Measurements from ENCODE around the gene ODF2L. TPM values are rescaled to one million over a fixed set of nuclear protein-coding genes. Genes with fewer than 3 reads are reported as not detected.

ODF2L gene
- total and polyA plus RNA-seq, 4 donors, result 3.0 to 6.5 (median 5.2) TPM

DNA sequence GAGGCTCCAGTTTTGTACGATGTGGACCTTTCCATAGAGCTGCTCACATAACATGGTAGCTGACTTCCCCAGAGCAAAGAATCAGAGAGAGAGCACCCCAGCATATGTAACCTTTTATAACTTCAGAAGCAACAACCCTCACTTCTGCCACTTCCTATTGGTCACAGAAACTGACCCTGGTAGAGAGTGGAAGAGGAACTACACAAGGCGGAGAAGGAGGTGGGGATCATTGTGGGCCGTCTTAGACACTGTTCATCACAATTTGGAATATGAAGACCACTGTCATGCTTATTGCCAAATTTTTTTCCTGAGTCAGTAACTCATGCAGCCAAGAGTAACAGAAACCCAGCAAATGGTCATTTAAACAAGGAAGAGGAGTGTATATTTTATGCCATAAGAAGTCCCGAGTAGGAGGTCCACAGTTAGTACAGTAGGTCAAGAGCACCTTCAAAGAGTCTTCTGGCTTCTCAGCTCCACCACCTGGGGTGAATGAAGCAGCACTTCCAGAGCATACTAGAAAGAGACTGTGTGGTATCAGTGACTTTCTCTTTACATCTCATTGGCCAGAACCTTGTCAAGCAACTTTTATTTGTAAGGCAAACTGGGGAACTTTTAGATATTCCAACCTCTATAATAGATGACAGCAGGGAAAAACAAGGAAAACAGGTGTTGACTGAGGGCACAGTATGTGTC is 71.8 kb downstream of the ODF2L start (continued):
- TF ChIP-seq, protein P1, sequence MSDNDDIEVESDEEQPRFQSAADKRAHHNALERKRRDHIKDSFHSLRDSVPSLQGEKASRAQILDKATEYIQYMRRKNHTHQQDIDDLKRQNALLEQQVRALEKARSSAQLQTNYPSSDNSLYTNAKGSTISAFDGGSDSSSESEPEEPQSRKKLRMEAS (IDR thresholded peaks at IDR 0.05), result no peak
- no peak for TF ChIP-seq HNF4A (conservative IDR thresholded peaks at IDR 0.05)

DNA sequence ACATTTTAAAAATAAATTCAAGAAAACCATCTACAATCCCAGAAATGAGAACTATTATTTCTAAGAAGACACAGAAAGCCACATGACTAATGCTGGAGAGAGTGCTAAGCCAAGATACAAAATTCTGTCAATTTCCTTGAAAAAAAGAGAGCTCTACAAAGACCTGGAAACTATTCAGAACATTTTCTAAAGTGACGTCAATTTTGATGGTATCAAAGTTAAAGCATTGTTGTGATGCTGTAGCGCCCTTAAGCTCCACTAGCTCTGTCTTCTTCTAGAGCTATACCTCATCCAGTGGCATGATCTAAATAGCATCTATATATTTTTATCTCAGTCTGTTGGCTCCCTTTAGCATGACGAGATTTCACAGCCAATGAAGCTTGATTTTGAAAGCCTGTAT is 73.9 kb downstream of the ODF2L start:
- Histone ChIP-seq H3K27me3 (ENCODE audit: control insufficient read depth in 4 of 4, insufficient read depth in 4 of 4, low read length in 3 of 4) (no peaks in the 10 kb centered on the region), H3K4me1 (ENCODE audit: control insufficient read depth in 4 of 4, insufficient read depth in 4 of 4, low read length in 3 of 4) (no peaks in the 10 kb centered on the region), H3K27ac (ENCODE audit: low read depth in 1 of 2, low read length in 2 of 2) (no peak overlapping the region), H3K9me3 (ENCODE audit: control insufficient read depth in 4 of 4, low read length in 3 of 4) (no peaks in the 10 kb centered on the region), H3K9ac (ENCODE audit: low read depth in 1 of 2, low read length in 2 of 2) (no peak overlapping the region), H3K36me3 (ENCODE audit: control insufficient read depth in 4 of 4, insufficient read depth in 3 of 4, low read depth in 1 of 4, low read length in 3 of 4) (no peaks in the 10 kb centered on the region), H3K4me3 (ENCODE audit: low read depth in 1 of 3, low read length in 3 of 3) (no peak overlapping the region)
- TF ChIP-seq, protein P1 (IDR thresholded peaks at IDR 0.05), result no peak
- TF ChIP-seq RXRA (IDR thresholded peaks at IDR 0.05) (no peak), GABPA (IDR thresholded peaks at IDR 0.05 in 1 of 2, conservative IDR thresholded peaks at IDR 0.05 in 1 of 2) (no peak)
- TF ChIP-seq, protein P2, sequence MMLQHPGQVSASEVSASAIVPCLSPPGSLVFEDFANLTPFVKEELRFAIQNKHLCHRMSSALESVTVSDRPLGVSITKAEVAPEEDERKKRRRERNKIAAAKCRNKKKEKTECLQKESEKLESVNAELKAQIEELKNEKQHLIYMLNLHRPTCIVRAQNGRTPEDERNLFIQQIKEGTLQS (IDR thresholded peaks at IDR 0.05), result no peak
- TF ChIP-seq, protein P3, sequence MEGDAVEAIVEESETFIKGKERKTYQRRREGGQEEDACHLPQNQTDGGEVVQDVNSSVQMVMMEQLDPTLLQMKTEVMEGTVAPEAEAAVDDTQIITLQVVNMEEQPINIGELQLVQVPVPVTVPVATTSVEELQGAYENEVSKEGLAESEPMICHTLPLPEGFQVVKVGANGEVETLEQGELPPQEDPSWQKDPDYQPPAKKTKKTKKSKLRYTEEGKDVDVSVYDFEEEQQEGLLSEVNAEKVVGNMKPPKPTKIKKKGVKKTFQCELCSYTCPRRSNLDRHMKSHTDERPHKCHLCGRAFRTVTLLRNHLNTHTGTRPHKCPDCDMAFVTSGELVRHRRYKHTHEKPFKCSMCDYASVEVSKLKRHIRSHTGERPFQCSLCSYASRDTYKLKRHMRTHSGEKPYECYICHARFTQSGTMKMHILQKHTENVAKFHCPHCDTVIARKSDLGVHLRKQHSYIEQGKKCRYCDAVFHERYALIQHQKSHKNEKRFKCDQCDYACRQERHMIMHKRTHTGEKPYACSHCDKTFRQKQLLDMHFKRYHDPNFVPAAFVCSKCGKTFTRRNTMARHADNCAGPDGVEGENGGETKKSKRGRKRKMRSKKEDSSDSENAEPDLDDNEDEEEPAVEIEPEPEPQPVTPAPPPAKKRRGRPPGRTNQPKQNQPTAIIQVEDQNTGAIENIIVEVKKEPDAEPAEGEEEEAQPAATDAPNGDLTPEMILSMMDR (IDR thresholded peaks at IDR 0.05; ENCODE audit: low read depth, low read length, missing input control), result no peak
- DNase-seq (ENCODE audit: low spot score), result no peak
- WGBS, result 74% methylated on average over 3 of the region's 3 CpGs

DNA sequence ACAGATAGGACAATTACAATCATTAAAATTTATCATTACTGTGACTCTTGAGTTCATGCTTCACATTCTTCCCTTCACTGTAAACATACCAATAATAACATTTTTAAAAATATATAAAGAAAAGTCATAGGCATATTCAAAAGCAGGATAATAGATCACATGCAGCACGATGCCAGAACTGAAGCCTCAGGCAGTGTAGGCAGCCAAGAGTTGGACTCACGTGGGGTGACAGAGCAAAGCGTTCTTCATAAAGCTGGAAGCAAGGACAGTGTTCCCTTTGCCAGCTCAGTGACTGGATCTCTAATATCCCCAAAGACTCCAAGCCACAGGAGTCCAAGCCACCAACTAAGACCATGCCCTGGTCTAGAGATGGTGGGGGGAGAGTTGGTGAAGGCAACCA is 77.7 kb downstream of the ODF2L start:
- Histone ChIP-seq H3K36me3 (ENCODE audit: control insufficient read depth in 4 of 4, insufficient read depth in 3 of 4, low read depth in 1 of 4, low read length in 3 of 4) (no peaks in the 10 kb centered on the region), H3K27ac (ENCODE audit: low read depth in 1 of 2, low read length in 2 of 2) (no peak overlapping the region), H3K27me3 (ENCODE audit: control insufficient read depth in 4 of 4, insufficient read depth in 4 of 4, low read length in 3 of 4) (no peaks in the 10 kb centered on the region), H3K9ac (ENCODE audit: low read depth in 1 of 2, low read length in 2 of 2) (no peak overlapping the region), H3K4me3 (ENCODE audit: low read depth in 1 of 3, low read length in 3 of 3) (no peak overlapping the region), H3K4me1 (ENCODE audit: control insufficient read depth in 4 of 4, insufficient read depth in 4 of 4, low read length in 3 of 4) (no peaks in the 10 kb centered on the region), H3K9me3 (ENCODE audit: control insufficient read depth in 4 of 4, low read length in 3 of 4) (no peaks in the 10 kb centered on the region)
- TF ChIP-seq TAF1 (conservative IDR thresholded peaks at IDR 0.05), result no peak
- TF ChIP-seq JUND (IDR thresholded peaks at IDR 0.05), result no peak
- TF ChIP-seq FOXA2 (IDR thresholded peaks at IDR 0.05), result no peak
- TF ChIP-seq, protein P4, sequence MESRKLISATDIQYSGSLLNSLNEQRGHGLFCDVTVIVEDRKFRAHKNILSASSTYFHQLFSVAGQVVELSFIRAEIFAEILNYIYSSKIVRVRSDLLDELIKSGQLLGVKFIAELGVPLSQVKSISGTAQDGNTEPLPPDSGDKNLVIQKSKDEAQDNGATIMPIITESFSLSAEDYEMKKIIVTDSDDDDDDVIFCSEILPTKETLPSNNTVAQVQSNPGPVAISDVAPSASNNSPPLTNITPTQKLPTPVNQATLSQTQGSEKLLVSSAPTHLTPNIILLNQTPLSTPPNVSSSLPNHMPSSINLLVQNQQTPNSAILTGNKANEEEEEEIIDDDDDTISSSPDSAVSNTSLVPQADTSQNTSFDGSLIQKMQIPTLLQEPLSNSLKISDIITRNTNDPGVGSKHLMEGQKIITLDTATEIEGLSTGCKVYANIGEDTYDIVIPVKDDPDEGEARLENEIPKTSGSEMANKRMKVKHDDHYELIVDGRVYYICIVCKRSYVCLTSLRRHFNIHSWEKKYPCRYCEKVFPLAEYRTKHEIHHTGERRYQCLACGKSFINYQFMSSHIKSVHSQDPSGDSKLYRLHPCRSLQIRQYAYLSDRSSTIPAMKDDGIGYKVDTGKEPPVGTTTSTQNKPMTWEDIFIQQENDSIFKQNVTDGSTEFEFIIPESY (IDR thresholded peaks at IDR 0.05), result no peak
- no peak for TF ChIP-seq FOXA1 (IDR thresholded peaks at IDR 0.05)
- TF ChIP-seq RXRA (IDR thresholded peaks at IDR 0.05), result no peak
- TF ChIP-seq, protein P1 (IDR thresholded peaks at IDR 0.05), result no peak
- no peak for TF ChIP-seq HNF4A (conservative IDR thresholded peaks at IDR 0.05)
- TF ChIP-seq, protein P2 (IDR thresholded peaks at IDR 0.05), result no peak
- TF ChIP-seq SP1 (IDR thresholded peaks at IDR 0.05), result no peak
- no peak for TF ChIP-seq NR2F2 (IDR thresholded peaks at IDR 0.05)
- TF ChIP-seq HNF4G (IDR thresholded peaks at IDR 0.05), result no peak
- TF ChIP-seq, protein P5, sequence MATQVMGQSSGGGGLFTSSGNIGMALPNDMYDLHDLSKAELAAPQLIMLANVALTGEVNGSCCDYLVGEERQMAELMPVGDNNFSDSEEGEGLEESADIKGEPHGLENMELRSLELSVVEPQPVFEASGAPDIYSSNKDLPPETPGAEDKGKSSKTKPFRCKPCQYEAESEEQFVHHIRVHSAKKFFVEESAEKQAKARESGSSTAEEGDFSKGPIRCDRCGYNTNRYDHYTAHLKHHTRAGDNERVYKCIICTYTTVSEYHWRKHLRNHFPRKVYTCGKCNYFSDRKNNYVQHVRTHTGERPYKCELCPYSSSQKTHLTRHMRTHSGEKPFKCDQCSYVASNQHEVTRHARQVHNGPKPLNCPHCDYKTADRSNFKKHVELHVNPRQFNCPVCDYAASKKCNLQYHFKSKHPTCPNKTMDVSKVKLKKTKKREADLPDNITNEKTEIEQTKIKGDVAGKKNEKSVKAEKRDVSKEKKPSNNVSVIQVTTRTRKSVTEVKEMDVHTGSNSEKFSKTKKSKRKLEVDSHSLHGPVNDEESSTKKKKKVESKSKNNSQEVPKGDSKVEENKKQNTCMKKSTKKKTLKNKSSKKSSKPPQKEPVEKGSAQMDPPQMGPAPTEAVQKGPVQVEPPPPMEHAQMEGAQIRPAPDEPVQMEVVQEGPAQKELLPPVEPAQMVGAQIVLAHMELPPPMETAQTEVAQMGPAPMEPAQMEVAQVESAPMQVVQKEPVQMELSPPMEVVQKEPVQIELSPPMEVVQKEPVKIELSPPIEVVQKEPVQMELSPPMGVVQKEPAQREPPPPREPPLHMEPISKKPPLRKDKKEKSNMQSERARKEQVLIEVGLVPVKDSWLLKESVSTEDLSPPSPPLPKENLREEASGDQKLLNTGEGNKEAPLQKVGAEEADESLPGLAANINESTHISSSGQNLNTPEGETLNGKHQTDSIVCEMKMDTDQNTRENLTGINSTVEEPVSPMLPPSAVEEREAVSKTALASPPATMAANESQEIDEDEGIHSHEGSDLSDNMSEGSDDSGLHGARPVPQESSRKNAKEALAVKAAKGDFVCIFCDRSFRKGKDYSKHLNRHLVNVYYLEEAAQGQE (IDR thresholded peaks at IDR 0.05), result no peak
- no peak for TF ChIP-seq YY1 (IDR thresholded peaks at IDR 0.05)
- TF ChIP-seq, protein P3 (IDR thresholded peaks at IDR 0.05; ENCODE audit: low read depth, low read length, missing input control), result no peak
- no peak for TF ChIP-seq RAD21 (IDR thresholded peaks at IDR 0.05)
- no peak for TF ChIP-seq GABPA (IDR thresholded peaks at IDR 0.05 in 1 of 2, conservative IDR thresholded peaks at IDR 0.05 in 1 of 2)
- TF ChIP-seq EGR1 (IDR thresholded peaks at IDR 0.05; ENCODE audit: low read depth in 2 of 2), result no peak
- no peak for DNase-seq (ENCODE audit: low spot score)
- 75% methylated on average over 3 of the region's 3 CpGs for WGBS
